A673 (cell line): Measurements from ENCODE around the gene PDE4DIP.
"Not testable (repeated sequence)": the region's sequence is repeated elsewhere in the genome, so short reads cannot be mapped to it uniquely, and the experiment has no call there.

Experiments used
- EZH2 ChIP-seq: fragments of 200-600 bp; sonication (generic); IDR thresholded peaks from 2 replicates; pipeline ENCODE4 v1.6.1; 2017; ENCODE audit warnings: borderline replicate concordance, low read depth, mild to moderate bottlenecking, mixed read lengths, antibody characterized with exemption, low read length; ENCODE audit not compliant: poor library complexity, severe bottlenecking
- TF ChIP-seq, protein P1 (sequence below): fragments of 300-800, 200-600 bp; sonication (generic); conservative IDR thresholded peaks from 2 replicates; pipeline ENCODE4 v1.5.1; 2017; ENCODE audit warnings: low read depth, mild to moderate bottlenecking, antibody characterized with exemption, low read length, moderate library complexity, mixed read lengths

DNA sequence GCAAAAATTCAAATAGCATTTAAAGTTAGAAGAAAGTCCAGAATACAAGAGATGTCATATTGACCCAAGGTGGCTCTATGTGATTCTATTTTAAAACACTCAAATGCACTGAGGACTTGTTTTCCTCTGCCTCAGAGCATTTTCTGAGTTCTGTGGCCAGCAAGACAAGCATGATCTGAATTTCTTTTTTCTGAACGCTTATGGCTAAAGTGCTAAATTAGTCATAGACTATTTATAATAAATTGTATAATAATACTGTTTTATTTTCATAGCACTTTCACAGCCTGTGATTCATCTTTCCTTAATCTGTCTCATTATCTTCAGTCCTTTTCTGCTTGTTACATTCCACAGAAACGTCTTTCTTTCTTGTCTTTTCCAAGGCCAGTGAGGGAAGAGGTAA lies 7.5 kb downstream of the PDE4DIP start:
- TF ChIP-seq, protein P1, sequence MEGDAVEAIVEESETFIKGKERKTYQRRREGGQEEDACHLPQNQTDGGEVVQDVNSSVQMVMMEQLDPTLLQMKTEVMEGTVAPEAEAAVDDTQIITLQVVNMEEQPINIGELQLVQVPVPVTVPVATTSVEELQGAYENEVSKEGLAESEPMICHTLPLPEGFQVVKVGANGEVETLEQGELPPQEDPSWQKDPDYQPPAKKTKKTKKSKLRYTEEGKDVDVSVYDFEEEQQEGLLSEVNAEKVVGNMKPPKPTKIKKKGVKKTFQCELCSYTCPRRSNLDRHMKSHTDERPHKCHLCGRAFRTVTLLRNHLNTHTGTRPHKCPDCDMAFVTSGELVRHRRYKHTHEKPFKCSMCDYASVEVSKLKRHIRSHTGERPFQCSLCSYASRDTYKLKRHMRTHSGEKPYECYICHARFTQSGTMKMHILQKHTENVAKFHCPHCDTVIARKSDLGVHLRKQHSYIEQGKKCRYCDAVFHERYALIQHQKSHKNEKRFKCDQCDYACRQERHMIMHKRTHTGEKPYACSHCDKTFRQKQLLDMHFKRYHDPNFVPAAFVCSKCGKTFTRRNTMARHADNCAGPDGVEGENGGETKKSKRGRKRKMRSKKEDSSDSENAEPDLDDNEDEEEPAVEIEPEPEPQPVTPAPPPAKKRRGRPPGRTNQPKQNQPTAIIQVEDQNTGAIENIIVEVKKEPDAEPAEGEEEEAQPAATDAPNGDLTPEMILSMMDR: not testable (repeated sequence)
- TF ChIP-seq EZH2: not testable (repeated sequence)
